GM23248 (cell line): ENCODE results near the gene BTG3.

Experiments
- EZH2 ChIP-seq: fragments of 200-600 bp; sonication (generic); IDR thresholded peaks from 2 replicates; pipeline ENCODE4 v1.6.1; 2018; ENCODE audit warnings: antibody characterized with exemption, mild to moderate bottlenecking; ENCODE audit not compliant: insufficient read depth, poor library complexity, severe bottlenecking
- EZH2phosphoT487 ChIP-seq: fragments of 200-600 bp; sonication (generic); IDR thresholded peaks from 2 replicates; pipeline ENCODE4 v1.6.1; 2018; ENCODE audit warnings: antibody characterized with exemption, moderate library complexity, mild to moderate bottlenecking, low read depth; ENCODE audit not compliant: insufficient read depth

DNA sequence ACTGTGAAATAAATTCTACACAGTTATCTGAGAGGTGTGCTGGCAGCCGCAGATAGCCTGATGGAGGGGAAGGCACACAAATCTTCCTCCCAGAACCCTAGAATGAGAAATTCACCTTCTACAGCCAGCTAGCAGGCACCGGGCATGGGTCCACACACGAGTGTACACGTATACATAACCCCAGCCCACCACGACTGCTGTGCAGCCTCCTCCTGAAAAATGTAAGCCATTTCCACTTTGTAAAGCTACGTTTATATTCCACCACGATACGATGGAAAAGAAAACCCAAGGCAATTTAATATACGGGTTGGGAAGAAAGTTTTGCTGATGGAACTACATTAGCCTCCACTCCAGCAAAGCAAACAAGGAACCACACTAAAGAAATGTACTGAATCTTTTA is 1.8 kb downstream of the BTG3 start:
- TF ChIP-seq EZH2phosphoT487 (no peak), EZH2 (no peak)
